SK-N-SH (cell line): Measurements from ENCODE around the gene BAZ1B. TPM values are rescaled to one million over a fixed set of nuclear protein-coding genes. Genes with fewer than 3 reads are reported as not detected.
"Not testable (repeated sequence)": the region's sequence is repeated elsewhere in the genome, so short reads cannot be mapped to it uniquely, and the experiment has no call there.

Source experiments
- CTCF ChIA-PET: fragments of 300-600, 350-600 bp; formaldehyde crosslinking; extraction: SDS; loops from one replicate; lab custom pipeline; 2021; lab: Yijun Ruan, JAX
- POLR2A ChIA-PET: fragments of 350-600 bp; sonication (Branson Sonifier 250); formaldehyde crosslinking; extraction: SDS; loops from one replicate; lab custom pipeline; 2020; ENCODE audit warnings: antibody characterized with exemption, inconsistent platforms; lab: Yijun Ruan, JAX
- DNase-seq: peaks from one replicate; pipeline ENCODE4 v3.0.0; 2012
- H2AFZ ChIP-seq: fragments of 200-600 bp; sonication (generic); 2 replicates; pipeline ENCODE4 v1.8.1; 2016; ENCODE audit warnings: antibody characterized with exemption, mild to moderate bottlenecking, low read depth
- H3F3A ChIP-seq: fragments of 200-600 bp; sonication (generic); replicated peaks from 2 replicates; pipeline ENCODE3; 2016; ENCODE audit warnings: antibody characterized with exemption, mild to moderate bottlenecking; ENCODE audit not compliant: insufficient read depth
- H3K27ac ChIP-seq, 2 experiments: fragments of 200-500 bp in 1 of 2; fragments of 200-600 bp in 1 of 2; sonication (Bioruptor generic) in 1 of 2; sonication (generic), shearing (Covaris generic) in 1 of 2; 2 replicates each; pipeline versions ENCODE4 v1.5.1 to v1.6.1; 2014 to 2016; ENCODE audit warnings: low read depth in 2 of 2, inconsistent platforms in 1 of 2, low read length in 1 of 2, mild to moderate bottlenecking in 1 of 2, mixed read lengths in 1 of 2
- H3K27me3 ChIP-seq: fragments of 200-600 bp; sonication (generic), shearing (Covaris generic); 2 replicates; pipeline ENCODE4 v1.6.1; 2016; ENCODE audit warnings: mixed run types; ENCODE audit not compliant: insufficient read depth
- H3K36me3 ChIP-seq, 2 experiments: fragments of 200-500 bp in 1 of 2; fragments of 200-600 bp in 1 of 2; sonication (Bioruptor generic) in 1 of 2; sonication (generic) in 1 of 2; replicated peaks in 1 of 2; 2 replicates each; pipeline versions ENCODE3 to v1.5.1; 2014 to 2016; ENCODE audit warnings: low read length in 1 of 2, mild to moderate bottlenecking in 1 of 2; ENCODE audit not compliant: insufficient read depth in 2 of 2, control insufficient read depth in 1 of 2
- H3K4me1 ChIP-seq, 2 experiments: fragments of 200-500 bp in 1 of 2; fragments of 200-600 bp in 1 of 2; sonication (Bioruptor generic) in 1 of 2; sonication (generic), shearing (Covaris generic) in 1 of 2; 2 replicates each; pipeline versions ENCODE4 v1.5.1 to v1.6.1; 2014 to 2016; ENCODE audit warnings: low read depth in 1 of 2, low read length in 1 of 2, mixed run types in 1 of 2; ENCODE audit not compliant: insufficient read depth in 2 of 2, control insufficient read depth in 1 of 2
- H3K4me2 ChIP-seq: fragments of 200-600 bp; sonication (generic), shearing (Covaris generic); 2 replicates; pipeline ENCODE4 v1.6.1; 2017; ENCODE audit warnings: mixed run types
- H3K4me3 ChIP-seq, 2 experiments: fragments of 200-500 bp in 1 of 2; fragments of 200-600 bp in 1 of 2; sonication (Bioruptor generic) in 1 of 2; sonication (generic), shearing (Covaris generic) in 1 of 2; 2 replicates each; pipeline versions ENCODE4 v1.5.1 to v1.8.1; 2014 to 2016; ENCODE audit warnings: low read depth in 2 of 2, inconsistent platforms in 1 of 2, low read length in 1 of 2, mild to moderate bottlenecking in 1 of 2, mixed read lengths in 1 of 2, moderate library complexity in 1 of 2
- H3K79me2 ChIP-seq: fragments of 200-600 bp; sonication (generic); 2 replicates; pipeline ENCODE4 v1.8.1; 2017; ENCODE audit warnings: mild to moderate bottlenecking; ENCODE audit not compliant: insufficient read depth
- H3K9ac ChIP-seq: fragments of 200-600 bp; sonication (generic); 2 replicates; pipeline ENCODE4 v1.6.1; 2017; ENCODE audit warnings: mixed run types
- H3K9me2 ChIP-seq: fragments of 200-600 bp; sonication (generic); 2 replicates; pipeline ENCODE4 v1.6.1; 2017; ENCODE audit warnings: mixed run types
- H3K9me3 ChIP-seq: fragments of 200-600 bp; sonication (generic); 2 replicates; pipeline ENCODE4 v1.6.1; 2017; ENCODE audit warnings: mixed run types, mild to moderate bottlenecking, moderate library complexity
- H4K20me1 ChIP-seq: fragments of 200-600 bp; sonication (generic); 2 replicates; pipeline ENCODE4 v1.6.1; 2017; ENCODE audit warnings: mild to moderate bottlenecking, mixed run types; ENCODE audit not compliant: insufficient read depth
- CHD2 ChIP-seq: fragments of 150-350 bp; IDR thresholded peaks from 2 replicates; pipeline ENCODE4 v1.6.1; 2018; ENCODE audit warnings: low read length; ENCODE audit not compliant: partially characterized antibody
- CTCF ChIP-seq: fragments of 200-600 bp; sonication (generic); IDR thresholded peaks from 2 replicates; pipeline ENCODE4 v1.6.1; 2017; ENCODE audit warnings: antibody characterized with exemption, mild to moderate bottlenecking, moderate library complexity
- EZH2phosphoT487 ChIP-seq: fragments of 200-600 bp; sonication (generic); IDR thresholded peaks from 2 replicates; pipeline ENCODE4 v1.6.1; 2017; ENCODE audit warnings: low read depth, mixed run types, mild to moderate bottlenecking, antibody characterized with exemption, moderate library complexity, borderline replicate concordance
- FOXJ3 ChIP-seq: sonication (generic); formaldehyde crosslinking; IDR thresholded peaks from 2 replicates; pipeline ENCODE4 v1.5.1; 2020; ENCODE audit warnings: mild to moderate bottlenecking, missing genetic modification reagents
- GATA2 ChIP-seq: sonication (generic); formaldehyde crosslinking; IDR thresholded peaks from 2 replicates; pipeline ENCODE4 v1.5.0; 2020; ENCODE audit warnings: mild to moderate bottlenecking, missing genetic modification reagents
- IRF3 ChIP-seq: fragments of 150-350 bp; IDR thresholded peaks from 2 replicates; pipeline ENCODE4 v1.6.1; 2016; ENCODE audit warnings: mild to moderate bottlenecking, low read depth, low read length
- MXI1 ChIP-seq: IDR thresholded peaks from 2 replicates; pipeline ENCODE4 v1.6.1; 2012; ENCODE audit warnings: mild to moderate bottlenecking, low read depth, low read length, improper control_type of control experiment
- NFIC ChIP-seq: IDR thresholded peaks from 2 replicates; pipeline ENCODE4 v1.4.0; 2012; ENCODE audit warnings: borderline replicate concordance
- NRF1 ChIP-seq: IDR thresholded peaks from 2 replicates; pipeline ENCODE4 v1.6.1; 2012; ENCODE audit warnings: low read depth, mild to moderate bottlenecking, low read length
- POLR2AphosphoS5 ChIP-seq: IDR thresholded peaks from 2 replicates; pipeline ENCODE4 v1.6.1; 2012; ENCODE audit warnings: low read depth, low read length
- RCOR1 ChIP-seq: fragments of 150-350 bp; IDR thresholded peaks from 2 replicates; pipeline ENCODE4 v1.6.1; 2017; ENCODE audit warnings: antibody characterized with exemption, low read length
- RFX5 ChIP-seq: IDR thresholded peaks from 2 replicates; pipeline ENCODE4 v1.6.1; 2012; ENCODE audit warnings: mild to moderate bottlenecking, improper control_type of control experiment, low read length
- RXRA ChIP-seq: IDR thresholded peaks from 2 replicates; pipeline ENCODE4 v1.4.0; 2012; ENCODE audit warnings: low read depth, mild to moderate bottlenecking, borderline replicate concordance
- SMC3 ChIP-seq: IDR thresholded peaks from 2 replicates; pipeline ENCODE4 v1.6.1; 2012; ENCODE audit warnings: low read depth, low read length, improper control_type of control experiment
- USF1 ChIP-seq: IDR thresholded peaks from 2 replicates; pipeline ENCODE4 v1.4.0; 2012; ENCODE audit warnings: low read depth, borderline replicate concordance
- USF2 ChIP-seq: fragments of 150-350 bp; IDR thresholded peaks from 2 replicates; pipeline ENCODE4 v1.6.1; 2017; ENCODE audit warnings: antibody characterized with exemption, low read length, low read depth, borderline replicate concordance
- WGBS: methylation state at CpG from one replicate; pipeline ENCODE4 v1.1.6; 2017; ENCODE audit warnings: low lambda C conversion rate; 5-methylcytosine and 5-hydroxymethylcytosine counted together
- polyA plus RNA-seq, 3 experiments: library from polyadenylated mRNA; depleted of rRNA; stranded (reverse); fragments of >200 nt; gene quantifications; 2 replicates each; pipeline ENCODE4 v1.2.3, GENCODE V29; 2012

Gene BAZ1B
- polyA plus RNA-seq, 1 of the 3 experiments (the other 2 are of a cell fraction) = 20.9 TPM

- Histone ChIP-seq H3K4me2 (no peak overlapping the region), H3K4me3 (no peak overlapping the region), H3K9me2 (no peaks in the 10 kb centered on the region), H3K9ac (no peak overlapping the region), H3K27me3 (no peaks in the 10 kb centered on the region), H3K79me2 (no peaks in the 10 kb centered on the region; the same call in 1 of the 2 replicates), H3K9me3 (no peaks in the 10 kb centered on the region), H3K36me3 (peaks cover 29 to 34% of the 10 kb centered on the region in 2 experiments), H3K4me1 (no peaks in the 10 kb centered on the region), H3K27ac (no peak overlapping the region), H4K20me1 (no peaks in the 10 kb centered on the region), H3F3A (peaks cover 24% of the 10 kb centered on the region), H2AFZ (no peak overlapping the region)
- WGBS = 62% methylated on average over 4 of the region's 4 CpGs
- TF ChIP-seq FOXJ3 (no peak), USF1 (no peak), IRF3 (no peak), CTCF (no peak), SMC3 (no peak), RCOR1 (no peak), NFIC (no peak), NRF1 (no peak), RFX5 (no peak), GATA2 (CRISPR knock-in tag) (no peak), POLR2AphosphoS5 (no peak), RXRA (no peak), CHD2 (no peak), MXI1 (no peak), USF2 (no peak), EZH2phosphoT487 (no peak)
- ChIA-PET POLR2A (no interaction called here), CTCF (interaction anchor here (1.1 to 3.2 kb wide), 3 partner anchors 11 to 167 kb away, joined by 3 to 12 read pairs (median 5); partner anchors contain the start of gene TBL2)
- no peak for DNase-seq
Observed at GRCh38 chr7:73567140-73567539, 45.0 kb upstream of the BAZ1B start.

- not testable (repeated sequence) for H3K4me1 ChIP-seq, H2AFZ ChIP-seq, H4K20me1 ChIP-seq, H3K9me2 ChIP-seq, H3K9ac ChIP-seq, DNase-seq, H3K27ac ChIP-seq, H3K9me3 ChIP-seq, H3K79me2 ChIP-seq, H3K27me3 ChIP-seq
- ChIA-PET CTCF (interaction anchor here (1.0 to 3.2 kb wide), 4 partner anchors 9 to 168 kb away, joined by 3 to 12 read pairs (median 4); partner anchors contain the start of genes BCL7B and TBL2), POLR2A (interaction anchor here (1.0 to 1.1 kb wide), 3 partner anchors 10 to 44 kb away, joined by 3 to 6 read pairs (median 5); partner anchors contain the start of gene BAZ1B)
- peaks cover 25 to 27% of the 10 kb centered on the region in 2 experiments for H3K36me3 ChIP-seq
- H3K4me2 ChIP-seq = peak overlapping the region; percentile 46
- peaks cover 24% of the 10 kb centered on the region for H3F3A ChIP-seq
- peak overlapping the region in 1 of 2 experiments; percentile 21; a peak in 1 of 4 replicates for H3K4me3 ChIP-seq
Observed at GRCh38 chr7:73566431-73566830, 44.3 kb upstream of the BAZ1B start.
